SK-N-SH treated with all-trans-retinoic acid at 6 μM for 48 hours (cell line): Measurements from ENCODE around the gene RPA1.

Experiments
- ARNTL ChIP-seq: fragments of 450-650 bp; formaldehyde crosslinking; IDR thresholded peaks from 2 replicates; pipeline ENCODE4 v1.5.0; 2020; ENCODE audit warnings: low read depth, mild to moderate bottlenecking, moderate library complexity, borderline replicate concordance
- ISL1 ChIP-seq: fragments of 250-450 bp; sonication (Bioruptor Pico); IDR thresholded peaks from 2 replicates; pipeline ENCODE4 v2.1.2; 2022; ENCODE audit warnings: mild to moderate bottlenecking, moderate library complexity
- RARB ChIP-seq: fragments of 250-450 bp; sonication (Bioruptor Pico); IDR thresholded peaks from 2 replicates; pipeline ENCODE4 v1.8.0; 2021; ENCODE audit warnings: mild to moderate bottlenecking, moderate library complexity
- ZFP30 ChIP-seq: fragments of 450-650 bp; formaldehyde crosslinking; IDR thresholded peaks from 2 replicates; pipeline ENCODE4 v1.5.0; 2022; ENCODE audit warnings: mild to moderate bottlenecking, moderate library complexity
- ZNF70 ChIP-seq: fragments of 450-650 bp; formaldehyde crosslinking; IDR thresholded peaks from 2 replicates; pipeline ENCODE4 v1.5.0; 2020; ENCODE audit warnings: mild to moderate bottlenecking, moderate library complexity
- ZNF8 ChIP-seq: fragments of 450-650 bp; formaldehyde crosslinking; IDR thresholded peaks from 2 replicates; pipeline ENCODE4 v1.5.0; 2020; ENCODE audit warnings: mild to moderate bottlenecking, moderate library complexity
- TF ChIP-seq, protein P1 (sequence below): fragments of 250-450 bp; sonication (Bioruptor Pico); IDR thresholded peaks from 2 replicates; pipeline ENCODE4 v1.8.0; 2020; ENCODE audit warnings: mild to moderate bottlenecking, moderate library complexity, borderline replicate concordance

- no peak for TF ChIP-seq ARNTL (CRISPR knock-in tag)
- no peak for TF ChIP-seq ZNF70 (CRISPR knock-in tag)
- no peak for TF ChIP-seq ZFP30 (CRISPR knock-in tag)
- no peak for TF ChIP-seq ZNF8
- TF ChIP-seq, protein P1, sequence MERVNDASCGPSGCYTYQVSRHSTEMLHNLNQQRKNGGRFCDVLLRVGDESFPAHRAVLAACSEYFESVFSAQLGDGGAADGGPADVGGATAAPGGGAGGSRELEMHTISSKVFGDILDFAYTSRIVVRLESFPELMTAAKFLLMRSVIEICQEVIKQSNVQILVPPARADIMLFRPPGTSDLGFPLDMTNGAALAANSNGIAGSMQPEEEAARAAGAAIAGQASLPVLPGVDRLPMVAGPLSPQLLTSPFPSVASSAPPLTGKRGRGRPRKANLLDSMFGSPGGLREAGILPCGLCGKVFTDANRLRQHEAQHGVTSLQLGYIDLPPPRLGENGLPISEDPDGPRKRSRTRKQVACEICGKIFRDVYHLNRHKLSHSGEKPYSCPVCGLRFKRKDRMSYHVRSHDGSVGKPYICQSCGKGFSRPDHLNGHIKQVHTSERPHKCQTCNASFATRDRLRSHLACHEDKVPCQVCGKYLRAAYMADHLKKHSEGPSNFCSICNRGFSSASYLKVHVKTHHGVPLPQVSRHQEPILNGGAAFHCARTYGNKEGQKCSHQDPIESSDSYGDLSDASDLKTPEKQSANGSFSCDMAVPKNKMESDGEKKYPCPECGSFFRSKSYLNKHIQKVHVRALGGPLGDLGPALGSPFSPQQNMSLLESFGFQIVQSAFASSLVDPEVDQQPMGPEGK (CRISPR knock-in tag), result no peak
- no peak for TF ChIP-seq RARB (CRISPR knock-in tag)
- TF ChIP-seq ISL1, result no peak
These were observed 69.1 kb downstream of the RPA1 start for GRCh38 chr17:1898872-1899271.
